ENCODE measurements around the gene MAP7D1. TPM values are rescaled to one million over a fixed set of nuclear protein-coding genes. Genes with fewer than 3 reads are reported as not detected.
A peak's percentile ranks its signal among the peaks of the same experiment; 100 is the strongest.

MAP7D1 gene
- total RNA-seq, result 71.0 TPM

GRCh38 chr1:36155408-36156328 lies at the start of gene MAP7D1:
Gene MAP7D1 (plus strand): TSS chr1:36156160. CDS start chr1:36156418, 258 bp downstream.
- Histone ChIP-seq H3K36me3 (ENCODE audit: control insufficient read depth in 3 of 3, insufficient read depth in 3 of 3, low read length in 3 of 3) (peaks cover 4 to 5% (median 4%) of the 10 kb centered on the region in 3 donors), H3K27ac (ENCODE audit: low read depth, low read length) (peak within 1 kb of the TSS; percentile 99), H3K4me3 (ENCODE audit: low read length in 3 of 3) (peak within 1 kb of the TSS; percentile 80 to 94 (median 88)), H3K9me3 (ENCODE audit: control insufficient read depth in 3 of 3, low read length in 3 of 3) (no peaks in the 10 kb centered on the region), H3K27me3 (ENCODE audit: control insufficient read depth in 3 of 3, insufficient read depth in 3 of 3, low read length in 3 of 3) (no peaks in the 10 kb centered on the region), H3K9ac (ENCODE audit: low read depth in 1 of 3, low read length in 3 of 3) (peak within 1 kb of the TSS; percentile 97 to 100 (median 100)), H3K4me1 (ENCODE audit: control insufficient read depth in 3 of 3, insufficient read depth in 3 of 3, low read length in 3 of 3) (peaks cover 59 to 73% (median 68%) of the 10 kb centered on the region in 3 donors)

- Histone ChIP-seq H3K4me1 (ENCODE audit: control insufficient read depth in 3 of 3, insufficient read depth in 3 of 3, low read length in 3 of 3) (no peaks in the 10 kb centered on the region), H3K9ac (ENCODE audit: low read depth in 1 of 3, low read length in 3 of 3) (no peak overlapping the region), H3K27me3 (ENCODE audit: control insufficient read depth in 3 of 3, insufficient read depth in 3 of 3, low read length in 3 of 3) (no peaks in the 10 kb centered on the region), H3K27ac (ENCODE audit: low read depth, low read length) (no peak overlapping the region), H3K36me3 (ENCODE audit: control insufficient read depth in 3 of 3, insufficient read depth in 3 of 3, low read length in 3 of 3) (no peaks in the 10 kb centered on the region), H3K9me3 (ENCODE audit: control insufficient read depth in 3 of 3, low read length in 3 of 3) (no peaks in the 10 kb centered on the region), H3K4me3 (ENCODE audit: low read length in 3 of 3) (no peak overlapping the region)
Observed at GRCh38 chr1:36106269-36106668, 49.7 kb upstream of the MAP7D1 start.

- Histone ChIP-seq H3K9me3 (ENCODE audit: control insufficient read depth in 3 of 3, low read length in 3 of 3) (no peaks in the 10 kb centered on the region), H3K27ac (ENCODE audit: low read depth, low read length) (no peak overlapping the region), H3K27me3 (ENCODE audit: control insufficient read depth in 3 of 3, insufficient read depth in 3 of 3, low read length in 3 of 3) (no peaks in the 10 kb centered on the region), H3K36me3 (ENCODE audit: control insufficient read depth in 3 of 3, insufficient read depth in 3 of 3, low read length in 3 of 3) (no peaks in the 10 kb centered on the region), H3K4me1 (ENCODE audit: control insufficient read depth in 3 of 3, insufficient read depth in 3 of 3, low read length in 3 of 3) (no peaks in the 10 kb centered on the region), H3K4me3 (ENCODE audit: low read length in 3 of 3) (no peak overlapping the region), H3K9ac (ENCODE audit: low read depth in 1 of 3, low read length in 3 of 3) (no peak overlapping the region)
Observed at GRCh38 chr1:36107394-36107793, 48.6 kb upstream of the MAP7D1 start.

- Histone ChIP-seq H3K27me3 (ENCODE audit: control insufficient read depth in 3 of 3, insufficient read depth in 3 of 3, low read length in 3 of 3) (no peaks in the 10 kb centered on the region), H3K9me3 (ENCODE audit: control insufficient read depth in 3 of 3, low read length in 3 of 3) (no peaks in the 10 kb centered on the region), H3K36me3 (ENCODE audit: control insufficient read depth in 3 of 3, insufficient read depth in 3 of 3, low read length in 3 of 3) (no peaks in the 10 kb centered on the region), H3K4me1 (ENCODE audit: control insufficient read depth in 3 of 3, insufficient read depth in 3 of 3, low read length in 3 of 3) (no peaks in the 10 kb centered on the region), H3K4me3 (ENCODE audit: low read length in 3 of 3) (no peak overlapping the region), H3K27ac (ENCODE audit: low read depth, low read length) (no peak overlapping the region), H3K9ac (ENCODE audit: low read depth in 1 of 3, low read length in 3 of 3) (no peak overlapping the region)
Observed at GRCh38 chr1:36108314-36108713, 47.6 kb upstream of the MAP7D1 start.

- Histone ChIP-seq H3K36me3 (ENCODE audit: control insufficient read depth in 3 of 3, insufficient read depth in 3 of 3, low read length in 3 of 3) (no peaks in the 10 kb centered on the region), H3K9ac (ENCODE audit: low read depth in 1 of 3, low read length in 3 of 3) (no peak overlapping the region), H3K27ac (ENCODE audit: low read depth, low read length) (no peak overlapping the region), H3K4me1 (ENCODE audit: control insufficient read depth in 3 of 3, insufficient read depth in 3 of 3, low read length in 3 of 3) (no peaks in the 10 kb centered on the region), H3K4me3 (ENCODE audit: low read length in 3 of 3) (no peak overlapping the region), H3K9me3 (ENCODE audit: control insufficient read depth in 3 of 3, low read length in 3 of 3) (no peaks in the 10 kb centered on the region), H3K27me3 (ENCODE audit: control insufficient read depth in 3 of 3, insufficient read depth in 3 of 3, low read length in 3 of 3) (no peaks in the 10 kb centered on the region)
Observed at GRCh38 chr1:36109041-36109679, 46.8 kb upstream of the MAP7D1 start.

- peaks cover 0 to 2% (median 0%) of the 10 kb centered on the region in 3 donors for H3K4me1 ChIP-seq (ENCODE audit: control insufficient read depth in 3 of 3, insufficient read depth in 3 of 3, low read length in 3 of 3)
- no peak overlapping the region for H3K4me3 ChIP-seq (ENCODE audit: low read length in 3 of 3)
- H3K9me3 ChIP-seq (ENCODE audit: control insufficient read depth in 3 of 3, low read length in 3 of 3), result no peaks in the 10 kb centered on the region
- no peak overlapping the region for H3K27ac ChIP-seq (ENCODE audit: low read depth, low read length)
- H3K36me3 ChIP-seq (ENCODE audit: control insufficient read depth in 3 of 3, insufficient read depth in 3 of 3, low read length in 3 of 3), result no peaks in the 10 kb centered on the region
- no peaks in the 10 kb centered on the region for H3K27me3 ChIP-seq (ENCODE audit: control insufficient read depth in 3 of 3, insufficient read depth in 3 of 3, low read length in 3 of 3)
- H3K9ac ChIP-seq (ENCODE audit: low read depth in 1 of 3, low read length in 3 of 3), result no peak overlapping the region
Observed at GRCh38 chr1:36111151-36111550, 44.8 kb upstream of the MAP7D1 start.

GRCh38 chr1:36112823-36113222 lies 43.1 kb upstream of the MAP7D1 start:
- Histone ChIP-seq H3K4me1 (ENCODE audit: control insufficient read depth in 3 of 3, insufficient read depth in 3 of 3, low read length in 3 of 3) (peaks cover 0 to 6% (median 0%) of the 10 kb centered on the region in 3 donors), H3K4me3 (ENCODE audit: low read length in 3 of 3) (no peak overlapping the region), H3K27me3 (ENCODE audit: control insufficient read depth in 3 of 3, insufficient read depth in 3 of 3, low read length in 3 of 3) (peaks cover 0 to 4% (median 0%) of the 10 kb centered on the region in 3 donors), H3K9ac (ENCODE audit: low read depth in 1 of 3, low read length in 3 of 3) (no peak overlapping the region), H3K36me3 (ENCODE audit: control insufficient read depth in 3 of 3, insufficient read depth in 3 of 3, low read length in 3 of 3) (no peaks in the 10 kb centered on the region), H3K9me3 (ENCODE audit: control insufficient read depth in 3 of 3, low read length in 3 of 3) (no peaks in the 10 kb centered on the region), H3K27ac (ENCODE audit: low read depth, low read length) (no peak overlapping the region)

- H3K9me3 ChIP-seq (ENCODE audit: control insufficient read depth in 3 of 3, low read length in 3 of 3), result no peaks in the 10 kb centered on the region
- H3K9ac ChIP-seq (ENCODE audit: low read depth in 1 of 3, low read length in 3 of 3), result no peak overlapping the region
- no peak overlapping the region for H3K27ac ChIP-seq (ENCODE audit: low read depth, low read length)
- peaks cover 0 to 4% (median 0%) of the 10 kb centered on the region in 3 donors for H3K27me3 ChIP-seq (ENCODE audit: control insufficient read depth in 3 of 3, insufficient read depth in 3 of 3, low read length in 3 of 3)
- no peak overlapping the region for H3K4me3 ChIP-seq (ENCODE audit: low read length in 3 of 3)
- peaks cover 0 to 10% (median 0%) of the 10 kb centered on the region in 3 donors for H3K4me1 ChIP-seq (ENCODE audit: control insufficient read depth in 3 of 3, insufficient read depth in 3 of 3, low read length in 3 of 3)
- H3K36me3 ChIP-seq (ENCODE audit: control insufficient read depth in 3 of 3, insufficient read depth in 3 of 3, low read length in 3 of 3), result no peaks in the 10 kb centered on the region
Observed at GRCh38 chr1:36114371-36114770, 41.6 kb upstream of the MAP7D1 start.

- Histone ChIP-seq H3K9me3 (ENCODE audit: control insufficient read depth in 3 of 3, low read length in 3 of 3) (no peaks in the 10 kb centered on the region), H3K9ac (ENCODE audit: low read depth in 1 of 3, low read length in 3 of 3) (peak overlapping the region in 1 of 3 donors; percentile 8), H3K27me3 (ENCODE audit: control insufficient read depth in 3 of 3, insufficient read depth in 3 of 3, low read length in 3 of 3) (peaks cover 0 to 4% (median 0%) of the 10 kb centered on the region in 3 donors), H3K36me3 (ENCODE audit: control insufficient read depth in 3 of 3, insufficient read depth in 3 of 3, low read length in 3 of 3) (no peaks in the 10 kb centered on the region), H3K27ac (ENCODE audit: low read depth, low read length) (no peak overlapping the region), H3K4me3 (ENCODE audit: low read length in 3 of 3) (no peak overlapping the region), H3K4me1 (ENCODE audit: control insufficient read depth in 3 of 3, insufficient read depth in 3 of 3, low read length in 3 of 3) (peaks cover 0 to 11% (median 0%) of the 10 kb centered on the region in 3 donors)
Observed at GRCh38 chr1:36115200-36115669, 40.7 kb upstream of the MAP7D1 start.

- no peak overlapping the region for H3K9ac ChIP-seq (ENCODE audit: low read depth in 1 of 3, low read length in 3 of 3)
- H3K4me3 ChIP-seq (ENCODE audit: low read length in 3 of 3), result no peak overlapping the region
- no peak overlapping the region for H3K27ac ChIP-seq (ENCODE audit: low read depth, low read length)
- no peaks in the 10 kb centered on the region for H3K9me3 ChIP-seq (ENCODE audit: control insufficient read depth in 3 of 3, low read length in 3 of 3)
- peaks cover 0 to 4% (median 0%) of the 10 kb centered on the region in 3 donors for H3K27me3 ChIP-seq (ENCODE audit: control insufficient read depth in 3 of 3, insufficient read depth in 3 of 3, low read length in 3 of 3)
- peaks cover 0 to 11% (median 0%) of the 10 kb centered on the region in 3 donors for H3K4me1 ChIP-seq (ENCODE audit: control insufficient read depth in 3 of 3, insufficient read depth in 3 of 3, low read length in 3 of 3)
- H3K36me3 ChIP-seq (ENCODE audit: control insufficient read depth in 3 of 3, insufficient read depth in 3 of 3, low read length in 3 of 3), result no peaks in the 10 kb centered on the region
Observed at GRCh38 chr1:36115931-36116330, 40.0 kb upstream of the MAP7D1 start.
